Right lobe of liver (tissue), 6 donors: ENCODE measurements around the gene YKT6. TPM values are rescaled to one million over a fixed set of nuclear protein-coding genes. Genes with fewer than 3 reads are reported as not detected.

ENCODE experiments used
- ATAC-seq, 4 donors: fragments of 200-7000 bp; cut with Tn5 transposase; one replicate each; pipeline ENCODE4 v1.9.1; 2020; ENCODE audit warnings: mild to moderate bottlenecking in 4 of 4, moderate library complexity in 4 of 4
- DNase-seq, 3 donors: peaks; one replicate each; pipeline ENCODE4 v3.0.0-alpha.2; 2020
- H3K27ac ChIP-seq, 3 donors: fragments of 200-600 bp; one replicate each; pipeline ENCODE4 v1.8.0; 2022
- H3K27me3 ChIP-seq, 2 donors: fragments of 200-600 bp; one replicate each; pipeline ENCODE4 v1.8.0; 2022
- H3K36me3 ChIP-seq, 4 donors: fragments of 200-600 bp; sonication (generic) in 1 of 4; one replicate each; pipeline versions ENCODE4 v1.5.1 to v1.8.0; 2017 to 2022; ENCODE audit warnings: control low read depth in 1 of 4
- H3K4me1 ChIP-seq, 4 donors: fragments of 200-600 bp; sonication (generic) in 1 of 4; one replicate each; pipeline versions ENCODE4 v1.5.1 to v1.8.0; 2017 to 2022; ENCODE audit warnings: control low read depth in 1 of 4
- H3K4me3 ChIP-seq, 3 donors: fragments of 200-600 bp; one replicate each; pipeline ENCODE4 v1.8.0; 2022
- H3K9me3 ChIP-seq, 4 donors: fragments of 200-600 bp; sonication (generic) in 1 of 4; one replicate each; pipeline versions ENCODE4 v1.5.1 to v1.8.0; 2017 to 2022; ENCODE audit warnings: control low read depth in 1 of 4
- CTCF ChIP-seq, 4 donors: fragments of 200-600 bp in 3 of 4; fragments of 450-650 bp in 1 of 4; IDR thresholded peaks; one replicate each; pipeline versions ENCODE4 v1.5.1 to v1.8.0; 2016 to 2022; ENCODE audit warnings: antibody characterized with exemption in 4 of 4, mild to moderate bottlenecking in 2 of 4
- POLR2A ChIP-seq: fragments of 450-650 bp; IDR thresholded peaks from one replicate; pipeline ENCODE4 v1.6.1; 2017; ENCODE audit warnings: antibody characterized with exemption, mild to moderate bottlenecking
- WGBS: methylation state at CpG from one replicate; pipeline ENCODE4 v1.1.6; 2018; ENCODE audit warnings: low coverage, low lambda C conversion rate; ENCODE audit not compliant: insufficient coverage; ENCODE audit errors: missing lambda C conversion rate; 5-methylcytosine and 5-hydroxymethylcytosine counted together
- intact Hi-C, 2 donors: fragments of 100-400 bp; cut with DNase I; formaldehyde crosslinking; loops; one replicate each; pipeline versions ENCODE4 v1.11.2 to v1.14.1; 2022
- total RNA-seq, 6 experiments: library from RNA; depleted of rRNA in 2 of 6; stranded (reverse); fragments of >200 nt in 2 of 6; fragmentation: NEBNext Ultra II Directional in 3 of 6; extraction: Animal tissue kit (Norgen Biotek cat#: 25700) in 3 of 6; gene quantifications; one replicate each; pipeline versions ENCODE4 v1.1.0 to v1.2.4, GENCODE V29; 2016 to 2023
- donor health status: DM: no; HTN: yes; CAD: no.
- donor health status: DM: no; HTN: no; CAD: no.
- donor health status: DM: no; HTN: no; CAD: no.
- donor health status: DM: no; HTN: yes; CAD: no.
- donor health status: DM: no; HTN: yes; CAD: no.

Gene YKT6
- total RNA-seq, 6 experiments from 2014 or later, result 15.0 to 23.8 (median 19.2) TPM

GRCh38 chr7:44232396-44232795 is 31.6 kb downstream of the YKT6 start:
- H3K9me3 ChIP-seq, result no peaks in the 10 kb centered on the region
- intact Hi-C loops, result no loop called here
- TF ChIP-seq CTCF (IDR thresholded peaks at IDR 0.05) (no peak), POLR2A (no peak)
- H3K27me3 ChIP-seq, result no peaks in the 10 kb centered on the region
- ATAC-seq (no peak), DNase-seq (no peak)
- H3K27ac ChIP-seq, result no peak overlapping the region
- H3K36me3 ChIP-seq, result no peaks in the 10 kb centered on the region
- 94% methylated on average over 5 of the region's 13 CpGs for WGBS
- H3K4me1 ChIP-seq, result no peaks in the 10 kb centered on the region
- no peak overlapping the region for H3K4me3 ChIP-seq

- intact Hi-C loops, result no loop called here
- no peaks in the 10 kb centered on the region for H3K9me3 ChIP-seq
- 77% methylated on average over 8 of the region's 22 CpGs for WGBS
- H3K4me3 ChIP-seq, result no peak overlapping the region
- ATAC-seq (no peak), DNase-seq (no peak)
- TF ChIP-seq POLR2A (no peak), CTCF (IDR thresholded peaks at IDR 0.05) (no peak)
- no peak overlapping the region for H3K27ac ChIP-seq
- H3K27me3 ChIP-seq, result no peaks in the 10 kb centered on the region
- H3K36me3 ChIP-seq, result no peaks in the 10 kb centered on the region
- no peaks in the 10 kb centered on the region for H3K4me1 ChIP-seq
Observed at GRCh38 chr7:44232901-44233715, 32.3 kb downstream of the YKT6 start.

GRCh38 chr7:44235066-44235465 is 34.3 kb downstream of the YKT6 start:
- no peaks in the 10 kb centered on the region for H3K9me3 ChIP-seq
- no peak overlapping the region for H3K27ac ChIP-seq
- intact Hi-C loops, result loop anchor here in 1 of 2 donors (5.0 kb wide), 1 partner anchor 242 kb away; no protein-coding TSS in a partner anchor
- TF ChIP-seq CTCF (IDR thresholded peaks at IDR 0.05) (no peak), POLR2A (no peak)
- no peak overlapping the region for H3K4me3 ChIP-seq
- DNase-seq (no peak), ATAC-seq (no peak)
- H3K36me3 ChIP-seq, result no peaks in the 10 kb centered on the region
- H3K27me3 ChIP-seq, result no peaks in the 10 kb centered on the region
- H3K4me1 ChIP-seq, result no peaks in the 10 kb centered on the region
- 60% methylated on average over 1 of the region's 8 CpGs for WGBS

GRCh38 chr7:44235582-44236332 is 35.0 kb downstream of the YKT6 start:
- Histone ChIP-seq H3K27ac (no peak overlapping the region), H3K36me3 (no peaks in the 10 kb centered on the region), H3K27me3 (no peaks in the 10 kb centered on the region), H3K9me3 (no peaks in the 10 kb centered on the region), H3K4me3 (no peak overlapping the region), H3K4me1 (no peaks in the 10 kb centered on the region)
- intact Hi-C loops, result loop anchor here in 1 of 2 donors (5.0 kb wide), 1 partner anchor 242 kb away; no protein-coding TSS in a partner anchor
- ATAC-seq (no peak), DNase-seq (no peak)
- whole genome bisulfite sequencing, result 78% methylated on average over 3 of the region's 22 CpGs
- no peak for TF ChIP-seq CTCF (IDR thresholded peaks at IDR 0.05)
- no peak for TF ChIP-seq POLR2A
